Vagina (tissue), 2 donors: ENCODE results near the gene VPS8. TPM values are rescaled to one million over a fixed set of nuclear protein-coding genes. Genes with fewer than 3 reads are reported as not detected.

ENCODE experiments used
- DNase-seq, 2 donors: peaks; one replicate each; pipeline ENCODE4 v3.0.0-alpha.2; 2017; ENCODE audit errors: extremely low spot score in 2 of 2
- H3K27ac ChIP-seq: fragments of 200-600 bp; sonication (generic); one replicate; pipeline ENCODE4 v1.5.1; 2019
- H3K27me3 ChIP-seq: fragments of 200-600 bp; sonication (generic); one replicate; pipeline ENCODE4 v1.5.1; 2019
- H3K36me3 ChIP-seq, 2 donors: fragments of 200-600 bp; sonication (generic); one replicate each; pipeline ENCODE4 v1.5.1; 2017 to 2019
- H3K4me1 ChIP-seq: fragments of 200-600 bp; sonication (generic); one replicate; pipeline ENCODE4 v1.5.1; 2019
- H3K4me3 ChIP-seq, 2 donors: fragments of 200-600 bp; sonication (generic); 1 replicate in 1 of 2; 2 replicates in 1 of 2; pipeline ENCODE4 v1.5.1; 2016 to 2019
- H3K9me3 ChIP-seq: fragments of 200-600 bp; sonication (generic); one replicate; pipeline ENCODE4 v1.5.1; 2019
- CTCF ChIP-seq, 3 experiments: fragments of 450-650 bp in 2 of 3; fragments of 200-600 bp in 1 of 3; sonication (generic) in 1 of 3; IDR thresholded peaks; one replicate each; pipeline ENCODE4 v1.5.1; 2017 to 2019; ENCODE audit warnings: antibody characterized with exemption in 3 of 3, mild to moderate bottlenecking in 2 of 3, moderate library complexity in 2 of 3
- POLR2A ChIP-seq, 2 donors: fragments of 450-650 bp; IDR thresholded peaks; one replicate each; pipeline ENCODE4 v1.6.1; 2017; ENCODE audit warnings: antibody characterized with exemption in 2 of 2, mild to moderate bottlenecking in 2 of 2, moderate library complexity in 2 of 2
- POLR2AphosphoS5 ChIP-seq, 2 donors: sonication (generic); formaldehyde crosslinking; IDR thresholded peaks; one replicate each; pipeline ENCODE4 v1.9.0; 2017; ENCODE audit warnings: antibody characterized with exemption in 2 of 2, mild to moderate bottlenecking in 2 of 2, low read depth in 1 of 2; ENCODE audit not compliant: insufficient read depth in 1 of 2
- intact Hi-C: fragments of 100-400 bp; cut with DNase I; formaldehyde crosslinking; loops from one replicate; pipeline ENCODE4 v1.15.1; 2023
- total RNA-seq: library from RNA; depleted of rRNA; stranded (reverse); fragments of >200 nt; gene quantifications from one replicate; pipeline ENCODE4 v1.2.3, GENCODE V29; 2016

VPS8 gene
- total RNA-seq, 1 donor from 2014 or later: 52.3 TPM

DNA sequence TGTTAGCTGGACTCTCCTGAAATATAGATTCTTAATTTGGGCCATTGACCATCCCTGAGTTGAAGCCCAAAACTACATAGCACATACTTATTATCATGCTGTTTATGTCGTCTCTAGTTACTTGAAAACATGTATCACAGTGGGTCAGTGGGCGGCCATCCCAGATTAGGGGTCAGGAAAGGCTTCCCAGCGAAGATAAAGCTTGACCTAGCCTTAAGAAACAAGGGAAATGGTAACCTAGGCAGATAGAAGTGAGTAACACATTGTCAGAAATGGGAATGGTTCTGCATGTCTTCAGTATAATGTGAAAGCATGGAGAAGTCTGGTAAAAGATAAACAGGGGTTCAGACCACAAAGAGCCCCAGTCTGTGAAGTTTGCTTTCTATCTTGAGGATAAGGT is 216.2 kb downstream of the VPS8 start:
- intact Hi-C loops: no loop called here
- Histone ChIP-seq H3K4me1 (no peaks in the 10 kb centered on the region), H3K4me3 (no peak overlapping the region), H3K27me3 (no peaks in the 10 kb centered on the region), H3K9me3 (no peaks in the 10 kb centered on the region), H3K36me3 (peaks cover 0 to 15% of the 10 kb centered on the region in 2 donors), H3K27ac (no peak overlapping the region)
- TF ChIP-seq POLR2AphosphoS5 (IDR thresholded peaks at IDR 0.05; ENCODE audit: insufficient read depth in 1 of 2, low read depth in 1 of 2): no peak
- TF ChIP-seq CTCF (IDR thresholded peaks at IDR 0.05): no peak
- TF ChIP-seq POLR2A (IDR thresholded peaks at IDR 0.05): no peak
- DNase-seq: no peak

DNA sequence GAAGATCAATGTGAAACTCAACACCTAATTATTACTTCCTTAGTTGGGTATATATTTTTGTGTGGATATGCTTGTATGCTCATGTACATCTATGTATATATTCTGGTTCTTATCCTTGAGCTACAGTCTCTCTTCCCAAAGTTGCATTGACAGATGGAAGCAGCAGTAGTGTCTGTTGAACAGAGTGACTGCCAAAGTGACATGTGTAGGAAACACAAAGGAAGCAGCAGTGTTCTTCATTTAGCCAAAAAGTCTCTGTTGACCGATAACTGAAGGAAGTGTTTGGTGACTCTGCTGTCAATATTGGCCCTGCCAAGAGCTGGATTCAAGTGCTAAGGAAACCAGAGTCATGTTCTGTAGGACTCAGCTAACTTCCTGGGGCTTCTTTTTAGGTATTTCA is 217.1 kb downstream of the VPS8 start:
- intact Hi-C loops: no loop called here
- Histone ChIP-seq H3K27me3 (no peaks in the 10 kb centered on the region), H3K36me3 (peaks cover 0 to 15% of the 10 kb centered on the region in 2 donors), H3K4me3 (no peak overlapping the region), H3K27ac (no peak overlapping the region), H3K9me3 (no peaks in the 10 kb centered on the region), H3K4me1 (no peaks in the 10 kb centered on the region)
- DNase-seq: no peak
- TF ChIP-seq POLR2A (IDR thresholded peaks at IDR 0.05) (no peak), CTCF (IDR thresholded peaks at IDR 0.05) (no peak), POLR2AphosphoS5 (IDR thresholded peaks at IDR 0.05; ENCODE audit: insufficient read depth in 1 of 2, low read depth in 1 of 2) (no peak)

DNA sequence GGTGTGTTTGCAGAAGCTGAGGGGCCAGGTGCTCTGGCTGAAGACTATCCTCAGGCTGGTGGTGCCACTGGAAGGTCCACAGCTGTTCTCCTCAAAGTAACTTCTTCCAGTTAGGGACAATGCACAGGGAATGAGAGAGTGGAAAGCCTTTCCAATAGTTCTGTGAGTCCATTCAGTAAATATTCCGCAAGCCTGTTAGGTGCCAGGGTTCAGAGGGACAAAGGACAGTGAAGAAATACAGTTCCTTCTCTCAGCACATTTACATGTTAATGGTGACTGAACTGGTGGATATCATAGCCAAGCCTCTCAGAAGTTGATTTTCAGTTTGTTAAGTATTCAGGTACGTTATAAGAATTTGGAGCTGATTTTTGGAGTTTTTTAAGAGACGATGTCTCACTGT is 218.4 kb downstream of the VPS8 start:
- intact Hi-C loops: no loop called here
- H3K36me3 ChIP-seq: peaks cover 0 to 9% of the 10 kb centered on the region in 2 donors
- TF ChIP-seq CTCF (IDR thresholded peaks at IDR 0.05) (no peak), POLR2A (IDR thresholded peaks at IDR 0.05) (no peak), POLR2AphosphoS5 (IDR thresholded peaks at IDR 0.05; ENCODE audit: insufficient read depth in 1 of 2, low read depth in 1 of 2) (no peak)

GRCh38 chr3:185030951-185031350 is 219.0 kb downstream of the VPS8 start:
- Histone ChIP-seq H3K36me3 (peaks cover 0 to 9% of the 10 kb centered on the region in 2 donors), H3K9me3 (no peaks in the 10 kb centered on the region), H3K27me3 (no peaks in the 10 kb centered on the region), H3K27ac (no peak overlapping the region), H3K4me3 (no peak overlapping the region), H3K4me1 (no peaks in the 10 kb centered on the region)
- no peak for TF ChIP-seq POLR2AphosphoS5 (IDR thresholded peaks at IDR 0.05; ENCODE audit: insufficient read depth in 1 of 2, low read depth in 1 of 2)
- TF ChIP-seq CTCF (IDR thresholded peaks at IDR 0.05): no peak
- TF ChIP-seq POLR2A (IDR thresholded peaks at IDR 0.05): no peak
- intact Hi-C loops: no loop called here
- no peak for DNase-seq

More for the DNA sequence above, 218.4 kb downstream of the VPS8 start:
- Histone ChIP-seq H3K27me3 (no peaks in the 10 kb centered on the region), H3K4me1 (no peaks in the 10 kb centered on the region), H3K27ac (no peak overlapping the region), H3K9me3 (no peaks in the 10 kb centered on the region), H3K4me3 (no peak overlapping the region)
- DNase-seq: no peak

DNA sequence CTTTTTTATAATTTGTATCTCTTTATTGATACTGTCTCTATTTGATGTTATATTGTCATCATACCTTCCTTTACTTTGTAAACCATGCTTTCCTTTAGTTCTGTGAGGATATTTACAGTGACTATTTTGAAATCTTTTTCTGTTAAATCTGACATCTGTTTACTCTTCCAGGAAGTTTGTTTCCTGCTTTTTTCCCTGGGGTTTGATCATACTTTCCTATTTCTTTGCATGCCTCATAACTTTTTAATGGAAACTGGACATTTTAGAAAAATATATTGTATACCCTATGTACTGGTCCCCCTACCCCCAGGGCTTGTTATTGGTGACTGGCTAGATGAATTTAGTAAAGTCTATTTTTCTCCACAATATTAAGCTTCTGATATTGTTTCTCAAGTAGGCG is 225.8 kb downstream of the VPS8 start:
- no peaks in the 10 kb centered on the region for H3K4me1 ChIP-seq
- DNase-seq: no peak
- no peaks in the 10 kb centered on the region for H3K9me3 ChIP-seq
- no peak overlapping the region for H3K27ac ChIP-seq
- intact Hi-C loops: no loop called here
- TF ChIP-seq POLR2AphosphoS5 (IDR thresholded peaks at IDR 0.05; ENCODE audit: insufficient read depth in 1 of 2, low read depth in 1 of 2): no peak
- TF ChIP-seq CTCF (IDR thresholded peaks at IDR 0.05): no peak
- TF ChIP-seq POLR2A (IDR thresholded peaks at IDR 0.05): no peak
- no peaks in the 10 kb centered on the region for H3K27me3 ChIP-seq
- H3K36me3 ChIP-seq: peaks cover 0 to 5% of the 10 kb centered on the region in 2 donors
- H3K4me3 ChIP-seq: no peak overlapping the region
